Measurements from ENCODE around the gene DENND1A.

Gene DENND1A

GRCh38 chr9:123865226-123866000 lies 64.5 kb downstream of the DENND1A start:
- in situ Hi-C loops (cut with HindIII; ENCODE audit: low sequenced_read_pairs) = no loop called here

DNA sequence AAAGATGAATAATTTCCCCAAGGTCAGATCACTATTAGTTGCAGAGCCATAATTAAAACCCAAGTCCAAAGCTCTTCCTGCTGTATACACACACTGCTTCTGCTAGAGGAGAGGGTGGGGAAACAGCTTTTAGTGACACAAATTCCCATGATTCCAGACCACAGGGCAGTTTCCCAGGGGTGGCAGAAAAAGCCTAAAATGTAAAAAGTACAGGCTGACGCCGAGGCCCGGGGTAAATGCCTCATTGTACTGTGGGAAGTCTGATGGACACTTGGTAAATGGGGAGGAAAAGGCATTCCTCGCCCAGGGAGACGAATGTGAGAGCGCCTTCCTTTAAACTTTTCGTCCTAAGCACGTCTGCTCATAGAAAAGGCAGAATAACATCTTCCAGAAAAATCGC lies 65.7 kb downstream of the DENND1A start:
- in situ Hi-C loops (cut with HindIII; ENCODE audit: low sequenced_read_pairs) = no loop called here

DNA sequence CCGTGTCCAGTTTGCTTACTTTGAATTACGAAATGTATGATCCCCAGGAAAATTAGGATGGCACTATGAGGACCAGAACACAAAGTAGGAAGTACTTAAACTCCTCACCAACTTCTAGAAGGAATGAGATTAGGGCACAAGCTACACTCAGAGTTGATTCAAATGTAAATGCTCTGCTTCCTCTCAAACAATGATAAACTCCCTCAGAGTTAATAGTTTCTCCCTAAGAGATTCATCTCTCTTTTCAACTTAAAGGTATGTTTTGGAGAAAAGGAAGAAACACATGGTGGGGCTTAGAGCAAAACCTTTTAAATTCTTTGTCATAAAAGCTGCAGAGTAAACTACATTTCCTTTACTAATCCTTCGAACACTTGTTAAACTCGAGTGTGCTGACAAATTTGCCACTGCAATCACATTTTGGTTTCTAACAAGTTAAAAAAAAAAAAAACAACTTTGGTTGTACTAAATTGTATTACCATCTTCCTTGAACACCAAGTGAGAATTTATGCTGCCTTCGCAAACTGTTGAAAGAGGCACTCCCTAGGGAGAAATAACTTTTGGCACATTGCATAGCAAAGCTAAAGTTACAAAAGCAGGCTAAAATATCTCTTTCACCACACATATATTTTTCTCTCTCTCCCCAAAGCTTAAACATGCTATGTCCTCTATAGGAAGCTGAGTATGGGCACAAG lies 66.6 kb downstream of the DENND1A start:
- in situ Hi-C loops (cut with HindIII; ENCODE audit: low sequenced_read_pairs) = no loop called here

DNA sequence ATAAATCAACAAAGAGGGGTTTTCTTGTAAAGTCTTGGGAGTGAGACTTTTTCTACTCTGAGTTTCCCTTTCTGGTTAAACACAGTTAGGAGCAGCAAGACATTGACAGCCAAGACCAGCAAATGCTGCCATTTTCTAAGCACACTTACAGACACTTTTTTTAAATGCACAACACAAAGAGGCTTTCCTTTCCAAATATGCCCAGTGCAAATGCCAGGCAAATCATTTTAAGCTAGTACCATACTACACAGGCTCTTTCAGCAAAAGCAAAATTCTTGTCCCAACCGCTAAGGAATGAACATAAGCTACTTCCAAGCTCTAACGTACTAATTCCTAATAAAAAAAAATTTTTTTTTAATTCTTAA lies 68.2 kb downstream of the DENND1A start:
- in situ Hi-C loops (cut with HindIII; ENCODE audit: low sequenced_read_pairs) = no loop called here

- in situ Hi-C loops (cut with HindIII; ENCODE audit: low sequenced_read_pairs) = no loop called here
These were observed 68.7 kb downstream of the DENND1A start for GRCh38 chr9:123861086-123861755.

GRCh38 chr9:123860603-123861002 lies 69.3 kb downstream of the DENND1A start:
- in situ Hi-C loops (cut with HindIII; ENCODE audit: low sequenced_read_pairs) = no loop called here

- in situ Hi-C loops (cut with HindIII; ENCODE audit: low sequenced_read_pairs) = no loop called here
These were observed 77.5 kb downstream of the DENND1A start for GRCh38 chr9:123852403-123852802.

- in situ Hi-C loops (cut with HindIII; ENCODE audit: low sequenced_read_pairs) = no loop called here
These were observed 78.1 kb downstream of the DENND1A start for GRCh38 chr9:123851851-123852250.

- in situ Hi-C loops (cut with HindIII; ENCODE audit: low sequenced_read_pairs) = no loop called here
These were observed 81.4 kb downstream of the DENND1A start for GRCh38 chr9:123848447-123849085.

GRCh38 chr9:123846966-123847365 lies 83.0 kb downstream of the DENND1A start:
- in situ Hi-C loops (cut with HindIII; ENCODE audit: low sequenced_read_pairs) = no loop called here

- in situ Hi-C loops (cut with HindIII; ENCODE audit: low sequenced_read_pairs) = no loop called here
These were observed 86.2 kb downstream of the DENND1A start for GRCh38 chr9:123843703-123844102.

DNA sequence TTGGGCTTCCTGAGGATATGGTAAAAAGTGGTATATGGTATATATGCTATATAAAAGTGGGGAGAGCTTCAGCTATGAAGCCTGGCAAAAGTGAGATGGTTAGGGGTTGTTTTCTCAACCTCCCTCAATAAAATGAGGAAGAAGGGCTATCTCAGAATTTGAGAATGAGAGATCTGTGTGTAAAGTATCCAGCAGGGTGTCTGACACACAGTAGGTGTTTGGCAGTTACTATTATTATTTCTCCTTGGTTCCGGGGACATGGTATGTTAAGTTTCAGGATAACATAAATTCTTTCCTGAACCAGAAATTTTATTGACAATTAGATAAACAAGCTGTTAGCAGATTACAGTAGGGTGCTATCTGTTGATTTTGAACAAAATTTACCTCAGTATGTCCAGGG lies 94.1 kb downstream of the DENND1A start:
- in situ Hi-C loops (cut with HindIII; ENCODE audit: low sequenced_read_pairs) = no loop called here

DNA sequence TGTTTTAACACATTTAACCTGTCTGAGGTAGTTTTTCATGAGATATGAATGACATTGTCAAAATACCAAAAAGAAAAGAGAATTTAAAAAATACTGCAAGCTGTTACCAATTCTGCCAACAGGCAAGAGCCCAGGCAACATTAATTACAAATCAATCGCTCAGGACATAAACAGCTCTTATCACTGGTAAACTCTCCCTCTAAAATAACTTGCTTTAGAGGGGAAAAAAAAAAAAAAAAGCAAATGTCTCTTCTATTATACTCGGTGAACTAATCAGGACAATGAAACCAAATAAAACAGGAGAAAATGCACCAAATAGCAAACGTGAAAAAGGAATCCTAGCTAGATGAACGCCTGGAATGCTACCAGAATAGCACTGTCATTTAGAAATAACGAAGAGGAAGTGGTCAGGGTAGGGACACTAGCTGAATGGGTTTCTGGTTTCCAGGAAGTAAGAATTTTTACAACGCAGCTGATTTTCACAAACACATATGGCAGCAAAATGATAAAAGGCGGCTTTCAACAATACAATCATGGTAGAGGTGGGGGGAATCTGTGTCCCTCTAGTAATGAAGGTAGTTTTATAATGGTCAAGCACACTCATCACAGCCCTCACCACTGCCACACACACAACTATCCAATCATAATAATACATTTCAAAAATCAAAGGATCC lies 94.9 kb downstream of the DENND1A start:
- in situ Hi-C loops (cut with HindIII; ENCODE audit: low sequenced_read_pairs) = no loop called here

- in situ Hi-C loops (cut with HindIII; ENCODE audit: low sequenced_read_pairs) = no loop called here
These were observed 95.6 kb downstream of the DENND1A start for GRCh38 chr9:123834218-123834888.

DNA sequence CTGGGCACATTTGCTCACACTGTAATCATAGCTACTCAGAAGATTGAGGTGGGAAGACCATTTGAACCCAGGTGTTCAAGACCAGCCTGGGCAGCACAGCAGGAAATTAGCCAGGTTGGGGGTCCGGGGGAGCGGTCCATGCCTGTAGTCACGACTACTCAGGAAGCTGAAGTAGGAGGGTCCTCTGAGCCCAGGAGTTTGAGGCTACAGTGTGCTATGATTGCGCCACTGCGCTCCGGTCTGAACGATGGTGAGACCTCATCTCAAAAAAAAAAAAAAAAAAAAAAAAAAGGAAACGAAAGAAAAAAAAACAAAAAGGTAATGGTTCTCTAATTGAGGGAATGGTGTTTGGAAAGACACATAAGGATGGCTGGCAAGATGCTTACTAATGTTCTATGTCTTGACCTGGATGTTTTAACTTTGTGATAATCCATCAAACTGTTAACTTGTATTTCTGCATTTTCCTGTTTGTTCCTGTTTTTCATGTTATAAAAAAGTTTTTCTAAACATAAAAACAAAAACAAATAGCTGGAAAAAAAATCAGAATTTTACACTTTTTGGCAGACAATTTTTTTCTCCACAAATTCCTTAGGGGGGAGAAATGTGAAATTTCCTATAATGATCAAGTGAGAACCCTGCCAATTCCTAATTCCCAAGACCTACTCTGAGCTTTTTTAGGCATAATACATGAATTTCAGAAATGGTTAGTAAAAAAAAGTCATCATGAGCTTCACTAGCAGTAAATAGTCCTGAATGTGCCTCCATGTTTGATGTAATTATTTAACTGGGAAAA lies 96.9 kb downstream of the DENND1A start:
- in situ Hi-C loops (cut with HindIII; ENCODE audit: low sequenced_read_pairs) = no loop called here

- in situ Hi-C loops (cut with HindIII; ENCODE audit: low sequenced_read_pairs) = no loop called here
These were observed 97.8 kb downstream of the DENND1A start for GRCh38 chr9:123832176-123832575.

DNA sequence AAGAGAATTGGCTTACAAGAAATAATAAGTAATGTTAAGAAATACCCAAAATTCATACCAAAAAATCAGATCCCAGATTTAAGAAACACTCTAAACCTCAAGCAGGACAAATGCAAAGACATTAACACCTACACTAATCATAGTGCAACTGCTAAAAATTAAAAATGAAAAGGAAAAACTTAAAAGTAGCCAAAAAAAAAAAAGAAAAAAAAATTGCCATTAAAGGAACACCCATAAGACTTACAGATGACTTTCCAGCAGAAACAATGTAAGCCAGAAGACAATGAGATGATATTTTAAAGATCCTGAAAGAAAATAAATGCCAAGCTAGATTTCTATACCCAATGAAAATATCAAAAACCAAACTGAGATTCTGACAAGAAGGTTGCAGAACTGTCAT lies 101.5 kb downstream of the DENND1A start:
- in situ Hi-C loops (cut with HindIII; ENCODE audit: low sequenced_read_pairs) = no loop called here

DNA sequence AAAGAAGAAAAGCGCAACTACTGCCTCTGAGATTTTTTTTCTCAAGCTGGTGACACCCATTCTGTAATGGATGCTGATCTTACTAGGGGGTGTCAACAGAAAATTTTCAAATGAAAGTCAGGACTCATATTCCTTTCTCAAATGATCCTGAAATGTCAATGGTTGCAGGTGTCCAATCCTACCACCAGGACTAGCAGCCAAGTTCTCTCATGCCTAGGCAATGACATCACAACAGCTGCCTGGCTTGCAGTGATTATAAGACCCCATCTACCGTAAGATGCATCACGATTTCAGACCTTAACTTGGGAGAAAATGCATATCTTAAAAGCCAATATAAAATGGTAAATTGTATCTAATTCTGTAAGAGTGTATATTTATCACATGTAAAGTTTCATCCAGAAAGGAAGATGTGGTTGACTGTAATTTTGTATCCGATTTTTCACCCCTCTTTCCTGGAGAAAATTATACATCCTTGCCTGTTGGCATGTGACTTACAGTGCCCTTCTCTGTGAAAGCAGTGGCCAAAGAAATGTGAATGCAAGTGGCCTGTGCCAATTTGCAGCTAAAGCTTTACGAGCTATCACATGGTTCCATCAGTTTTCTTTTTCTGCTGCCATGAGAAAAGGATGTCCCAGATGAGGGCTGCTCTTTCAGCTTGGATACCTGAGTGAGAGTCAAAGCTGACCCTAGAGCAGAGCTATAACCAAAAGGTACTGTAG lies 104.4 kb downstream of the DENND1A start:
- in situ Hi-C loops (cut with HindIII; ENCODE audit: low sequenced_read_pairs) = no loop called here

Measured in DLD1 (cell line).